Loucy (cell line): ENCODE results near the gene ZBTB24.

Experiments used
- H2AFZ ChIP-seq: fragments of 200-600 bp; sonication (generic); 2 replicates; pipeline ENCODE4 v1.6.0; 2016; ENCODE audit warnings: antibody characterized with exemption, mild to moderate bottlenecking, low read length, moderate library complexity
- H3F3A ChIP-seq: fragments of 200-600 bp; 2 replicates; pipeline ENCODE4 v1.6.0; 2016; ENCODE audit warnings: antibody characterized with exemption, low read depth, mild to moderate bottlenecking
- H3K27me3 ChIP-seq: fragments of 200-600 bp; sonication (generic); 2 replicates; pipeline ENCODE4 v1.6.1; 2014; ENCODE audit warnings: low read length, mild to moderate bottlenecking; ENCODE audit not compliant: insufficient read depth, poor library complexity, severe bottlenecking
- H3K36me3 ChIP-seq: fragments of 200-600 bp; sonication (generic); 2 replicates; pipeline ENCODE4 v1.6.1; 2016; ENCODE audit warnings: low read length; ENCODE audit not compliant: insufficient read depth
- H3K4me1 ChIP-seq: fragments of 200-600 bp; sonication (generic); 2 replicates; pipeline ENCODE4 v1.5.1; 2014; ENCODE audit warnings: low read length, mild to moderate bottlenecking; ENCODE audit not compliant: insufficient read depth, poor library complexity, severe bottlenecking
- H3K4me2 ChIP-seq: fragments of 200-600 bp; sonication (generic); 2 replicates; pipeline ENCODE4 v1.6.0; 2014; ENCODE audit warnings: antibody characterized with exemption, low read length, low read depth, mild to moderate bottlenecking; ENCODE audit not compliant: poor library complexity, severe bottlenecking
- H3K4me3 ChIP-seq: fragments of 200-600 bp; sonication (generic); 2 replicates; pipeline ENCODE4 v1.5.1; 2014; ENCODE audit warnings: low read length, mild to moderate bottlenecking, mixed read lengths; ENCODE audit not compliant: poor library complexity, severe bottlenecking
- H3K79me2 ChIP-seq: fragments of 200-600 bp; sonication (generic); 2 replicates; pipeline ENCODE4 v1.6.1; 2014; ENCODE audit warnings: low read length; ENCODE audit not compliant: insufficient read depth
- H3K9ac ChIP-seq: fragments of 200-600 bp; sonication (generic); 2 replicates; pipeline ENCODE4 v1.6.0; 2014; ENCODE audit warnings: mild to moderate bottlenecking, low read depth, low read length, moderate library complexity; ENCODE audit not compliant: poor library complexity, severe bottlenecking
- H3K9me2 ChIP-seq: fragments of 200-600 bp; sonication (generic); replicated peaks from 2 replicates; pipeline ENCODE4 v1.6.1; 2016; ENCODE audit warnings: low read depth, low read length, mixed read lengths
- H3K9me3 ChIP-seq: fragments of 200-600 bp; sonication (generic); 2 replicates; pipeline ENCODE4 v1.6.1; 2014; ENCODE audit warnings: mild to moderate bottlenecking, antibody characterized with exemption, low read length, low read depth; ENCODE audit not compliant: insufficient read depth
- H4K20me1 ChIP-seq: fragments of 200-600 bp; sonication (generic); 2 replicates; pipeline ENCODE4 v1.6.0; 2014; ENCODE audit warnings: antibody characterized with exemption, low read length, mild to moderate bottlenecking; ENCODE audit not compliant: insufficient read depth, poor library complexity, severe bottlenecking
- CTCF ChIP-seq: fragments of 200-600 bp; sonication (generic); conservative IDR thresholded peaks from 2 replicates; pipeline ENCODE4 v1.5.1; 2014; ENCODE audit warnings: mild to moderate bottlenecking, antibody characterized with exemption, low read length
- EZH2phosphoT487 ChIP-seq: fragments of 200-600 bp; IDR thresholded peaks from 2 replicates; pipeline ENCODE4 v1.6.1; 2018; ENCODE audit warnings: antibody characterized with exemption, mild to moderate bottlenecking, moderate library complexity, borderline replicate concordance

Gene ZBTB24

GRCh38 chr6:109507490-109508072, 24.6 kb upstream of the ZBTB24 start:
- no peak overlapping the region for H3K4me2 ChIP-seq
- no peaks in the 10 kb centered on the region for H3K27me3 ChIP-seq
- H2AFZ ChIP-seq, result no peak overlapping the region
- no peaks in the 10 kb centered on the region for H3K36me3 ChIP-seq
- no peaks in the 10 kb centered on the region for H3K9me2 ChIP-seq
- H3K79me2 ChIP-seq, result no peaks in the 10 kb centered on the region
- no peaks in the 10 kb centered on the region for H3K4me1 ChIP-seq
- no peaks in the 10 kb centered on the region for H3F3A ChIP-seq
- TF ChIP-seq CTCF, result no peak
- TF ChIP-seq EZH2phosphoT487, result no peak
- H4K20me1 ChIP-seq, result no peaks in the 10 kb centered on the region
- H3K9me3 ChIP-seq, result peaks cover 9% of the 10 kb centered on the region; the same call in 1 of the 2 replicates
- no peak overlapping the region for H3K9ac ChIP-seq
- no peak overlapping the region for H3K4me3 ChIP-seq

GRCh38 chr6:109506841-109507240, 23.8 kb upstream of the ZBTB24 start:
- Histone ChIP-seq H4K20me1 (no peaks in the 10 kb centered on the region), H3K4me2 (no peak overlapping the region), H3K9me3 (peaks cover 9% of the 10 kb centered on the region; the same call in 1 of the 2 replicates), H3K79me2 (no peaks in the 10 kb centered on the region), H2AFZ (no peak overlapping the region), H3K9ac (no peak overlapping the region), H3K27me3 (no peaks in the 10 kb centered on the region), H3K4me1 (no peaks in the 10 kb centered on the region), H3K4me3 (no peak overlapping the region), H3K9me2 (no peaks in the 10 kb centered on the region), H3F3A (no peaks in the 10 kb centered on the region), H3K36me3 (no peaks in the 10 kb centered on the region)
- no peak for TF ChIP-seq CTCF
- no peak for TF ChIP-seq EZH2phosphoT487

- H3K79me2 ChIP-seq, result no peaks in the 10 kb centered on the region
- no peaks in the 10 kb centered on the region for H3F3A ChIP-seq
- H3K9me2 ChIP-seq, result no peaks in the 10 kb centered on the region
- no peaks in the 10 kb centered on the region for H3K27me3 ChIP-seq
- H3K9me3 ChIP-seq, result peaks cover 9% of the 10 kb centered on the region; the same call in 1 of the 2 replicates
- no peaks in the 10 kb centered on the region for H3K4me1 ChIP-seq
- no peaks in the 10 kb centered on the region for H4K20me1 ChIP-seq
- no peak overlapping the region for H3K4me3 ChIP-seq
- H3K4me2 ChIP-seq, result no peak overlapping the region
- no peak overlapping the region for H3K9ac ChIP-seq
- no peaks in the 10 kb centered on the region for H3K36me3 ChIP-seq
- TF ChIP-seq CTCF (no peak), EZH2phosphoT487 (no peak)
- H2AFZ ChIP-seq, result no peak overlapping the region
Measured at GRCh38 chr6:109506314-109506713, 23.3 kb upstream of the ZBTB24 start.
